Adipose tissue (tissue), 3 donors: ENCODE data around the gene PGF. TPM values are rescaled to one million over a fixed set of nuclear protein-coding genes. Genes with fewer than 3 reads are reported as not detected.

Experiments used
- H3K27ac ChIP-seq: one replicate; pipeline ENCODE4 v1.5.1; 2013; ENCODE audit warnings: low read depth, low read length
- WGBS, 3 donors: extraction: QIAGEN DNeasy Blood & Tissue Kit; methylation state at CpG; one replicate each; pipeline ENCODE4 v1.1.7; 2013; 5-methylcytosine and 5-hydroxymethylcytosine counted together
- polyA plus RNA-seq, 3 donors: library from polyadenylated mRNA; stranded (reverse); fragments of 200-250 nt; gene quantifications; one replicate each; pipeline ENCODE4 v1.2.3, GENCODE V29; 2013
- donor health status: healthy with polysubstance abuse.
- donor health status: Bipolar disorder and iron deficiency.
- donor health status: healthy.

PGF gene
- polyA plus RNA-seq, 3 donors = 2.9 to 6.2 (median 3.4) TPM

- WGBS, 3 donors = 56 to 66% (median 64%) methylated on average over 5 of the region's 5 CpGs
- no peak overlapping the region for H3K27ac ChIP-seq
Observed at GRCh38 chr14:74892745-74893144, 62.7 kb downstream of the PGF start.

- 81 to 91% (median 86%) methylated on average over 6 of the region's 6 CpGs for WGBS, 3 donors
- H3K27ac ChIP-seq = no peak overlapping the region
Observed at GRCh38 chr14:74891870-74892269, 63.5 kb downstream of the PGF start.

Other genes starting within 250 kb of the PGF start
- gene AREL1, start 242.5 kb downstream of the PGF start, polyA plus RNA-seq = 10 to 100 TPM in 1 of 3 donors, 1 to 10 TPM in 2; 5.9 to 10.2 (median 9.6) TPM
- 10 to 100 TPM; 11.6 to 34.0 (median 26.8) TPM for gene FCF1, start 242.5 kb downstream of the PGF start, polyA plus RNA-seq
- gene YLPM1, start 192.3 kb downstream of the PGF start, polyA plus RNA-seq = 10 to 100 TPM; 10.3 to 28.9 (median 17.9) TPM
- gene PROX2, start 79.5 kb downstream of the PGF start, polyA plus RNA-seq = not detected
- gene DLST, start 73.7 kb downstream of the PGF start, polyA plus RNA-seq = 100 to 1,000 TPM in 1 of 3 donors, 10 to 100 TPM in 2; 42.7 to 112 (median 54.1) TPM
- 1 to 10 TPM; 4.4 to 6.5 (median 4.5) TPM for gene RPS6KL1, start 32.3 kb downstream of the PGF start, polyA plus RNA-seq
- 10 to 100 TPM; 22.8 to 41.3 (median 28.9) TPM for gene EIF2B2, start 47.3 kb upstream of the PGF start, polyA plus RNA-seq
- gene MLH3, start 95.9 kb upstream of the PGF start, polyA plus RNA-seq = 1 to 10 TPM; 5.1 to 8.9 (median 6.6) TPM
- 10 to 100 TPM in 1 of 3 donors, 1 to 10 TPM in 2; 6.8 to 19.5 (median 7.9) TPM for gene ACYP1, start 108.4 kb upstream of the PGF start, polyA plus RNA-seq
- gene ZC2HC1C, start 114.0 kb upstream of the PGF start, polyA plus RNA-seq = 1 to 10 TPM in 2 of 3 donors, under 1 TPM in 1; 0.88 to 5.5 (median 3.6) TPM
- gene NEK9, start 171.5 kb upstream of the PGF start, polyA plus RNA-seq = 10 to 100 TPM; 15.9 to 37.8 (median 33.0) TPM
- 100 to 1,000 TPM in 2 of 3 donors, 10 to 100 TPM in 1; 73.3 to 243 (median 215) TPM for gene TMED10, start 221.0 kb upstream of the PGF start, polyA plus RNA-seq